ENCODE data around the gene KBTBD4. TPM values are rescaled to one million over a fixed set of nuclear protein-coding genes. Genes with fewer than 3 reads are reported as not detected.

KBTBD4 gene
- total and polyA plus RNA-seq, 2 donors (not counting 1 experiment from before 2014, with no cell fraction given): 8.6 to 20.3 TPM

DNA sequence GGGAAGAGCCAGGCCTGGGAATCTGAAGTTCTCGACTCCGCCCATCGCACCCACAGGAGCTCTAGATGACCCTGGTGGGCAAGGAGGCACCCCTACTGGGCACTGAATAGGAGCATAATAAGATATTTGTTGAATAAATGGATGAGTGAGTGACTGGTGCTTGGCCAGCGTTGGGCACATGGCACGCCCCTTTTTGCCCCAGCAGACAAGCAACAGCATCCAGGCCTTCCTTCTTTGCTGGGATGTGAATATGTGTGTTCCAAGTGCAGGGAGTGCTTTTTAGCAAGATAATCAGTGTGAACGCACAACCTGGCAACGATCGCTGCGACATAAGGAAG lies 25.4 kb downstream of the KBTBD4 start:
- WGBS (ENCODE audit: insufficient coverage): 0% methylated on average over 5 of the region's 9 CpGs
- TF ChIP-seq, protein P1, sequence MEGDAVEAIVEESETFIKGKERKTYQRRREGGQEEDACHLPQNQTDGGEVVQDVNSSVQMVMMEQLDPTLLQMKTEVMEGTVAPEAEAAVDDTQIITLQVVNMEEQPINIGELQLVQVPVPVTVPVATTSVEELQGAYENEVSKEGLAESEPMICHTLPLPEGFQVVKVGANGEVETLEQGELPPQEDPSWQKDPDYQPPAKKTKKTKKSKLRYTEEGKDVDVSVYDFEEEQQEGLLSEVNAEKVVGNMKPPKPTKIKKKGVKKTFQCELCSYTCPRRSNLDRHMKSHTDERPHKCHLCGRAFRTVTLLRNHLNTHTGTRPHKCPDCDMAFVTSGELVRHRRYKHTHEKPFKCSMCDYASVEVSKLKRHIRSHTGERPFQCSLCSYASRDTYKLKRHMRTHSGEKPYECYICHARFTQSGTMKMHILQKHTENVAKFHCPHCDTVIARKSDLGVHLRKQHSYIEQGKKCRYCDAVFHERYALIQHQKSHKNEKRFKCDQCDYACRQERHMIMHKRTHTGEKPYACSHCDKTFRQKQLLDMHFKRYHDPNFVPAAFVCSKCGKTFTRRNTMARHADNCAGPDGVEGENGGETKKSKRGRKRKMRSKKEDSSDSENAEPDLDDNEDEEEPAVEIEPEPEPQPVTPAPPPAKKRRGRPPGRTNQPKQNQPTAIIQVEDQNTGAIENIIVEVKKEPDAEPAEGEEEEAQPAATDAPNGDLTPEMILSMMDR (IDR thresholded peaks at IDR 0.05): peak; percentile 67
- TF ChIP-seq EZH2 (IDR thresholded peaks at IDR 0.05; ENCODE audit: borderline replicate concordance, insufficient read depth, low read depth, low read length, poor library complexity, severe bottlenecking): no peak
- peak overlapping the region; percentile 90 for H3K4me2 ChIP-seq (replicated peaks; ENCODE audit: low read depth, low read length, poor library complexity, severe bottlenecking)
- H3K4me1 ChIP-seq (ENCODE audit: control insufficient read depth in 2 of 2, insufficient read depth in 2 of 2, low read length in 2 of 2): peaks cover 30 to 32% of the 10 kb centered on the region in 2 donors
- POLR2A ChIA-PET: interaction anchor here (0.5 to 0.9 kb wide), 3 partner anchors 11 to 297 kb away, joined by 3 to 4 read pairs (median 3); partner anchors contain the start of gene PTPMT1
- peak overlapping the region; percentile 94 for H3K9ac ChIP-seq (ENCODE audit: low read length)
- no peaks in the 10 kb centered on the region for H3K9me3 ChIP-seq (ENCODE audit: control extremely low read depth in 1 of 3, control insufficient read depth in 2 of 3, insufficient read depth in 1 of 3, low read length in 2 of 3)
- CTCF ChIA-PET: interaction anchor here (0.6 to 3.3 kb wide), 2 partner anchors 11 to 96 kb away, joined by 7 to 19 read pairs; partner anchors contain the start of gene PTPMT1
- peak overlapping the region; percentile 39 to 88 for H3K27ac ChIP-seq (ENCODE audit: low read length in 2 of 2)
- Mint-ChIP-seq H3K4me1 (peaks cover 39% of the 10 kb centered on the region), H3K4me3 (peak overlapping the region; percentile 99), H3K27ac (peak overlapping the region; percentile 88), H3K9me3 (ENCODE audit: insufficient read depth) (no peaks in the 10 kb centered on the region), H3K27me3 (no peaks in the 10 kb centered on the region)
- intact Hi-C loops (cut with micrococcal nuclease): loop anchor here (1.0 to 10.0 kb wide), 11 partner anchors 12 to 1619 kb away; partner anchors contain the start of genes CSTPP1, FNBP4, MTCH2 and NDUFS3
- DNase-seq: no peak
- no peaks in the 10 kb centered on the region for H3K36me3 ChIP-seq (replicated peaks in 1 of 2; ENCODE audit: control extremely low read depth in 1 of 2, control insufficient read depth in 1 of 2, extremely low read depth in 1 of 2, insufficient read depth in 2 of 2, low read length in 1 of 2)
- H3K27me3 ChIP-seq (replicated peaks in 1 of 4; ENCODE audit: control extremely low read depth in 1 of 4, control insufficient read depth in 3 of 4, insufficient read depth in 4 of 4, low read length in 3 of 4): no peaks in the 10 kb centered on the region
- peaks cover 16% of the 10 kb centered on the region for H4K20me1 ChIP-seq (ENCODE audit: control insufficient read depth, insufficient read depth, low read length, poor library complexity, severe bottlenecking)
- H2AFZ ChIP-seq (ENCODE audit: insufficient read depth, low read depth, low read length, poor library complexity, severe bottlenecking): peak overlapping the region; percentile 93
- H3K4me3 ChIP-seq (ENCODE audit: control extremely low read depth in 1 of 5, extremely low read depth in 1 of 5, insufficient read depth in 1 of 5, low read depth in 2 of 5, low read length in 4 of 5): peak overlapping the region; percentile 11 to 94 (median 81)
- ATAC-seq (ENCODE audit: low read depth): peak; percentile 12
- H3K79me2 ChIP-seq (ENCODE audit: control insufficient read depth, insufficient read depth, low read length): peaks cover 65% of the 10 kb centered on the region

Measured in B cell (primary cell).